ENCODE data around the gene RHO. TPM values are rescaled to one million over a fixed set of nuclear protein-coding genes. Genes with fewer than 3 reads are reported as not detected.

RHO gene
- total RNA-seq, 2 experiments from 2014 or later: not detected

DNA sequence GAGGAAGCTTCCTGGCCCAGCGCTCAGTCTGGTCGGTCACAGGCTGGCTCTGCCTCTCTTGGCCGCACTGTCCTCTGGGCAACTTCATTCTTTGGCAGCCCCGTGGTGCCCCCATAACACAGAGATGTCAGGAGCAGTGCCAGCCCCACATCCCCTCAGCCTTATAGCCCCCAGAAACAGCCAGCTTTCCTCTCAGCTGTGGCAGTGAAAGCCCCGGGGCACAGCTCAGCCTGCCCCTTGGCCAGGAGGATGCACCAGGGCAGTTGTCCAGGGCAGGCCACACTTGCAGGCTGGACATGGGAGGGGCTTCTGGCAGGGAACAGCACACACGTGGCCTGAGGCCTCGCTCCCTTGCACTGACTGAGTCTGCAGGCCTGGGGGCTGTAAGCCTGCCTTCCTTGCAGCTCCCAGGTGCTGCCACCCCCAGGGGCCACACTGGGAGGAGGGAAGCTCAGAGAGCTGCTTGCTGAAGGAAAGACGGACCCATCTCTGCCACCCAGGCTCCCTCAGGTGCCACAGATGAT lies 10.3 kb upstream of the RHO start:
- ChIA-PET POLR2A (interaction anchor here (0.6 kb wide), 1 partner anchor 223 kb away, joined by 5 read pairs; no protein-coding TSS in a partner anchor), CTCF (no interaction called here)

GRCh38 chr3:129518581-129518980 lies 9.9 kb upstream of the RHO start:
- POLR2A ChIA-PET: interaction anchor here (0.6 kb wide), 1 partner anchor 224 kb away, joined by 5 read pairs; no protein-coding TSS in a partner anchor
- CTCF ChIA-PET: no interaction called here

GRCh38 chr3:129519449-129519848 lies 9.0 kb upstream of the RHO start:
- CTCF ChIA-PET: no interaction called here

DNA sequence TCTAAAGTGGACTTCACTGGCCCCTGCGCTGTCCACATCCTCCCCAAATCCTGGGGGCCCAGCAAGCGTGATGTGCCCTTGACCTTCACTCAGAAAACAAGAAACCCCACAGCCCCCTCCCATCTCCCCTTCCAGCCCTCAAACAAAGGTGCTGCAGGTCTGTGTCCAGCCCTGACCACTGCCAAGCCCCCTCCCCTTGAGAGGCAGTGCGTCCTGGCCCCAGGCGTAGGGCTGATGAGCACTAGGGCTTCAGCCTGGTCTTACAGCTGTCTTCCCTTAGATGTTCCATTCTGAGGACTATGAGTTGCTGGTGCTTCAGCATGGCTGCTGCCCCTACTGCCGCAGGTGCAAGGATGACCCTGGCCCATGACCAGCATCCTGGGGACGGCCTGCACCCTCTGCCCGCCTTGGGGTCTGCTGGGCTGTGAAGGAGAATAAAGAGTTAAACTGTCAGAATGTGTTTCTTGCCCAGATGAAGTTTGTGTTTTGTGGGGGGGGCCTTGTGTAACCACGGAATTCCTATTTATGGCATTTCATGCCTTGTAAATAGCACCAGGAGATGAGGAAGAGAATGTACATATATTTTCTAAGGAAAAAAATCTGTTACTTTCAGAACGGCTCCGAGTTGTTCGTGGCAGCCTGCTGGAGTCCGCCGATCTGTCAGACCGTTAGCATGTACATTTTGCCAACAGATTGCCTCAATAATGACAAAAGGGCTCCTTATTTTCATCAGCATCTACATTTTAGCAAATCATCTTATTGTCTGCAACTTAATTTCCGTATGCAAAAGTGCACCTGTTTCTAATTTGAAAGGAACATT lies 8.3 kb upstream of the RHO start:
- POLR2A ChIA-PET: no interaction called here
- CTCF ChIA-PET: no interaction called here

More at GRCh38 chr3:129519449-129519848, 9.0 kb upstream of the RHO start:
- POLR2A ChIA-PET: no interaction called here

DNA sequence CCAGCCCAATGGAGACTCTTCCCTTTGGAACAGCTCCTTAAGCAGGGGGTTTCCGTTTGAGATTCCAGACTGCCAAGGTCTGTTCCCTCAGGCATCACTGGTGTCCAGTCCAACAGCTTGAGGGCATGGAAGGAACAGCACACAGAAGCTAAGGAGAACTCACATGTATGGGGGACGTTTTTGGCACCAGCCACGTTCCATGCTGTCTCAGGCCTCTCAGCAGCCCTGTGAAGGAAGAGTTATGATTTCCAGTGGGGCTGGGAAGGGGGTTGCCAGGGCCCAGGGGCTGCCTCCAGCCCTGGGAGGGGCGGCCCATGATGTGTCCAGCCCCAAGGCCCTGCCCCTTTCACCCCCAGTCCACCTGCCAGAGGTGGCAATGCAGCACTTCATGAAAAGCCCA lies 7.5 kb upstream of the RHO start:
- POLR2A ChIA-PET: no interaction called here
- CTCF ChIA-PET: no interaction called here

- ChIA-PET POLR2A (no interaction called here), CTCF (no interaction called here)
Observed at GRCh38 chr3:129521611-129522010, 6.8 kb upstream of the RHO start.

- ChIA-PET CTCF (no interaction called here), POLR2A (no interaction called here)
Observed at GRCh38 chr3:129522953-129523352, 5.5 kb upstream of the RHO start.

- CTCF ChIA-PET: interaction anchor here (0.6 kb wide), 1 partner anchor 31 kb away, joined by 5 read pairs; no protein-coding TSS in a partner anchor
- POLR2A ChIA-PET: no interaction called here
Observed at GRCh38 chr3:129524081-129524480, 4.4 kb upstream of the RHO start.

DNA sequence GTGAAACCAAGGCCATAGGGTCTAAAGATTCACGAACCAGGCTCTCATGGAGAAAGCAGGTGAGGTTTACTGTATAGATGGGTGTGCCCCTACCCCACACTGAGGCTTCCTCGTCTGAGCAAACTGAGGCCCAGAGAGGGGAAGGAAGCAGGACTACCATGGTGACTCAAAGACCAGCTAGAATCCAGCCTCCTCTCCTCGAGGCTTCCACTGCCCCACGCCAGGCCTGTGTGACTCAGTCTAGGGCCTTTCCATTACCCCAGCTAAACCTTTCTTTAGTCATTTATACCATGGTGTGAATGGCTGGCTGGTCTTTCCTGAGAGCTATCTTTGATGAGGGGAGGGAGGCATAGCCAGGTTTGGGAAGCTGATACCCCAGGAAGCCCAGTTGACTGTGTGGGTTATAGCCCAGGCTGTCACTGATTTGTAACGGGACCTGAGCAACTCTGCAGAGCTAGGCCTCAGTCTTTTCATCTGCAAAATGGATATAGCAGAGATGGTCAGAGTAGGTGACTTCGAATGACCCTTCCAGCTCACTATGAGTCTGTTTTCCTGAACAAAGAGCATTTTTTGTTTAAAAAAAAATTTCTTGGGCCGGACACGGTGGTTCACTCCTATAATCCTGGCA lies 3.0 kb upstream of the RHO start:
- ChIA-PET POLR2A (no interaction called here), CTCF (no interaction called here)

DNA sequence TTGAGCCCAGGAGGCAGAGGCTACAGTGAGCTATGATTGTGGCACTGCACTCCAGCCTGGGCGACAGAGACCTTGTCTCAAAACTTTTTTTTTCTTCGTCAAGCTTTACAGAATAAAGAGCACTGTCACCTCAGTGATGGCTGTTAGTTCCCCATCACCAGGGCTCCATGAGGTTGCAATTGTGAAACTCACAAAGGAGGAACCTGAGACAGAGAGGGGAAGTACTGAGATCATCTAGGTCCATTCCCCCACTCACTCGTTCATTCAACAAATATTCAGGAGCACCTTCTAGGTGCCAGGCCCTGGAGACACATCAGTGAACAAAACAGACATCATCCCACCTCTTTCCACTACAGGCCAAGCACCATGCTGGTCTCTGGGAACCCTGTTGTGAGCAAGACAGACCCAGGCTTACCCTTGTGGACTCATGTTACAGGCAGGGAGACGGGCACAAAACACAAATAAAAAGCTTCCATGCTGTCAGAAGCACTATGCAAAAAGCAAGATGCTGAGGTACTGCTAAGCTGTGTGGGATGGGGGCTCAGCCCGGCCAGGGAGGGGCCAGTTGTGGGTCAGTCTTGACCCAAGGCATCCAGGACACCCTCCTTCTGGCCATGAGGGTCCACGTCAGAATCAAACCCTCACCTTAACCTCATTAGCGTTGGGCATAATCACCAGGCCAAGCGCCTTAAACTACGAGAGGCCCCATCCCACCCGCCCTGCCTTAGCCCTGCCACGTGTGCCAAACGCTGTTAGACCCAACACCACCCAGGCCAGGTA lies 2.1 kb upstream of the RHO start:
- POLR2A ChIA-PET: no interaction called here
- CTCF ChIA-PET: no interaction called here

- CTCF ChIA-PET: no interaction called here
Observed at GRCh38 chr3:129527262-129527661, 1.2 kb upstream of the RHO start.

DNA sequence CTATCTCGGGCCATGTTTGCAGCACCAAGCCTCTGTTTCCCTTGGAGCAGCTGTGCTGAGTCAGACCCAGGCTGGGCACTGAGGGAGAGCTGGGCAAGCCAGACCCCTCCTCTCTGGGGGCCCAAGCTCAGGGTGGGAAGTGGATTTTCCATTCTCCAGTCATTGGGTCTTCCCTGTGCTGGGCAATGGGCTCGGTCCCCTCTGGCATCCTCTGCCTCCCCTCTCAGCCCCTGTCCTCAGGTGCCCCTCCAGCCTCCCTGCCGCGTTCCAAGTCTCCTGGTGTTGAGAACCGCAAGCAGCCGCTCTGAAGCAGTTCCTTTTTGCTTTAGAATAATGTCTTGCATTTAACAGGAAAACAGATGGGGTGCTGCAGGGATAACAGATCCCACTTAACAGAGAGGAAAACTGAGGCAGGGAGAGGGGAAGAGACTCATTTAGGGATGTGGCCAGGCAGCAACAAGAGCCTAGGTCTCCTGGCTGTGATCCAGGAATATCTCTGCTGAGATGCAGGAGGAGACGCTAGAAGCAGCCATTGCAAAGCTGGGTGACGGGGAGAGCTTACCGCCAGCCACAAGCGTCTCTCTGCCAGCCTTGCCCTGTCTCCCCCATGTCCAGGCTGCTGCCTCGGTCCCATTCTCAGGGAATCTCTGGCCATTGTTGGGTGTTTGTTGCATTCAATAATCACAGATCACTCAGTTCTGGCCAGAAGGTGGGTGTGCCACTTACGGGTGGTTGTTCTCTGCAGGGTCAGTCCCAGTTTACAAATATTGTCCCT lies 1.2 kb downstream of the RHO start:
- CTCF ChIA-PET: no interaction called here
- POLR2A ChIA-PET: no interaction called here

More at GRCh38 chr3:129527262-129527661, 1.2 kb upstream of the RHO start:
- POLR2A ChIA-PET: no interaction called here

DNA sequence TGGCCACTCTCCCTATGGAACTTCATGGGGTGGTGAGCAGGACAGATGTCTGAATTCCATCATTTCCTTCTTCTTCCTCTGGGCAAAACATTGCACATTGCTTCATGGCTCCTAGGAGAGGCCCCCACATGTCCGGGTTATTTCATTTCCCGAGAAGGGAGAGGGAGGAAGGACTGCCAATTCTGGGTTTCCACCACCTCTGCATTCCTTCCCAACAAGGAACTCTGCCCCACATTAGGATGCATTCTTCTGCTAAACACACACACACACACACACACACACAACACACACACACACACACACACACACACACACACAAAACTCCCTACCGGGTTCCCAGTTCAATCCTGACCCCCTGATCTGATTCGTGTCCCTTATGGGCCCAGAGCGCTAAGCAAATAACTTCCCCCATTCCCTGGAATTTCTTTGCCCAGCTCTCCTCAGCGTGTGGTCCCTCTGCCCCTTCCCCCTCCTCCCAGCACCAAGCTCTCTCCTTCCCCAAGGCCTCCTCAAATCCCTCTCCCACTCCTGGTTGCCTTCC lies 1.9 kb downstream of the RHO start:
- ChIA-PET CTCF (no interaction called here), POLR2A (no interaction called here)

GRCh38 chr3:129530821-129531220 lies 2.4 kb downstream of the RHO start:
- POLR2A ChIA-PET: no interaction called here
- CTCF ChIA-PET: no interaction called here

DNA sequence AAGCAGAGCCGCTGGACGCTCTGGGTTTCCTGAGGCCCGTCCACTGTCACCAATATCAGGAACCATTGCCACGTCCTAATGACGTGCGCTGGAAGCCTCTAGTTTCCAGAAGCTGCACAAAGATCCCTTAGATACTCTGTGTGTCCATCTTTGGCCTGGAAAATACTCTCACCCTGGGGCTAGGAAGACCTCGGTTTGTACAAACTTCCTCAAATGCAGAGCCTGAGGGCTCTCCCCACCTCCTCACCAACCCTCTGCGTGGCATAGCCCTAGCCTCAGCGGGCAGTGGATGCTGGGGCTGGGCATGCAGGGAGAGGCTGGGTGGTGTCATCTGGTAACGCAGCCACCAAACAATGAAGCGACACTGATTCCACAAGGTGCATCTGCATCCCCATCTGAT lies 3.3 kb downstream of the RHO start:
- ChIA-PET CTCF (no interaction called here), POLR2A (no interaction called here)

DNA sequence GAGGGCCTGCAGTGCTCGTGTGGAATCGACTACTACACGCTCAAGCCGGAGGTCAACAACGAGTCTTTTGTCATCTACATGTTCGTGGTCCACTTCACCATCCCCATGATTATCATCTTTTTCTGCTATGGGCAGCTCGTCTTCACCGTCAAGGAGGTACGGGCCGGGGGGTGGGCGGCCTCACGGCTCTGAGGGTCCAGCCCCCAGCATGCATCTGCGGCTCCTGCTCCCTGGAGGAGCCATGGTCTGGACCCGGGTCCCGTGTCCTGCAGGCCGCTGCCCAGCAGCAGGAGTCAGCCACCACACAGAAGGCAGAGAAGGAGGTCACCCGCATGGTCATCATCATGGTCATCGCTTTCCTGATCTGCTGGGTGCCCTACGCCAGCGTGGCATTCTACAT lies 3.8 kb downstream of the RHO start:
- POLR2A ChIA-PET: no interaction called here
- CTCF ChIA-PET: no interaction called here

DNA sequence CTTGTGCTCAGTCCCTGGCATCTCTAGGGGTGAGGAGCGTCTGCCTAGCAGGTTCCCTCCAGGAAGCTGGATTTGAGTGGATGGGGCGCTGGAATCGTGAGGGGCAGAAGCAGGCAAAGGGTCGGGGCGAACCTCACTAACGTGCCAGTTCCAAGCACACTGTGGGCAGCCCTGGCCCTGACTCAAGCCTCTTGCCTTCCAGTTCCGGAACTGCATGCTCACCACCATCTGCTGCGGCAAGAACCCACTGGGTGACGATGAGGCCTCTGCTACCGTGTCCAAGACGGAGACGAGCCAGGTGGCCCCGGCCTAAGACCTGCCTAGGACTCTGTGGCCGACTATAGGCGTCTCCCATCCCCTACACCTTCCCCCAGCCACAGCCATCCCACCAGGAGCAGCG lies 5.0 kb downstream of the RHO start:
- CTCF ChIA-PET: no interaction called here
- POLR2A ChIA-PET: no interaction called here

- CTCF ChIA-PET: interaction anchor here (1.5 kb wide), 1 partner anchor 62 kb away, joined by 3 read pairs; no protein-coding TSS in a partner anchor
- POLR2A ChIA-PET: no interaction called here
Observed at GRCh38 chr3:129534428-129535027, 6.1 kb downstream of the RHO start.

DNA sequence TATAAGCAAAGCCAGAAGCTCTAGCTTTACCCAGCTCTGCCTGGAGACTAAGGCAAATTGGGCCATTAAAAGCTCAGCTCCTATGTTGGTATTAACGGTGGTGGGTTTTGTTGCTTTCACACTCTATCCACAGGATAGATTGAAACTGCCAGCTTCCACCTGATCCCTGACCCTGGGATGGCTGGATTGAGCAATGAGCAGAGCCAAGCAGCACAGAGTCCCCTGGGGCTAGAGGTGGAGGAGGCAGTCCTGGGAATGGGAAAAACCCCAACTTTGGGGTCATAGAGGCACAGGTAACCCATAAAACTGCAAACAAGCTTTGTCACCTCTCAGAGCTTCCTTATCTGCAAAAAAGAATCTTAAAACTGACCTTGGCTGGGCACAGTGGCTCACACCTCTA lies 6.6 kb downstream of the RHO start:
- POLR2A ChIA-PET: no interaction called here
- CTCF ChIA-PET: interaction anchor here (1.5 kb wide), 1 partner anchor 62 kb away, joined by 3 read pairs; no protein-coding TSS in a partner anchor

Measured in activated CD8-positive, alpha-beta memory T cell treated with anti-CD3 and anti-CD28 coated beads for 36 hours (primary cell).